HCT116 (cell line): Measurements from ENCODE around the gene HLA-DPA1. TPM values are rescaled to one million over a fixed set of nuclear protein-coding genes. Genes with fewer than 3 reads are reported as not detected.

Source experiments
- ATAC-seq: fragments of 200-7000 bp; cut with Tn5 transposase; 2 replicates; pipeline ENCODE4 v1.9.1; 2020; ENCODE audit warnings: mild to moderate bottlenecking, moderate library complexity
- BruUV-seq: library from RNA; stranded (reverse); fragments of 400-500 nt; replicated peaks from 2 replicates; lab custom pipeline; 2021; lab: Mats Ljungman, UMichigan
- CTCF ChIA-PET: fragments of 300-600 bp; sonication (Branson Sonifier 250); formaldehyde crosslinking; loops from one replicate; lab custom pipeline; 2021; ENCODE audit warnings: antibody characterized with exemption; lab: Charles Lee
- POLR2A ChIA-PET: fragments of 300-600, 350-600 bp; sonication (Branson Sonifier 250); formaldehyde crosslinking; loops from one replicate; lab custom pipeline; 2021; ENCODE audit warnings: antibody characterized with exemption; lab: Charles Lee
- RAD21 ChIA-PET, 2 experiments: fragments of 300-600 bp; sonication (Branson Sonifier 250); formaldehyde crosslinking; loops; one replicate each; lab custom pipeline; 2023; ENCODE audit warnings: low total read pairs in 2 of 2; ENCODE audit not compliant: uncharacterized antibody in 2 of 2, unreplicated experiment in 2 of 2, low non-redundant PET in 1 of 2; lab: Charles Lee
- DNase-seq: peaks from one replicate; pipeline ENCODE4 v3.0.0-alpha.2; 2010; ENCODE audit warnings: low read depth, low spot score
- H2AFZ ChIP-seq: fragments of 200-600 bp; shearing (Covaris generic), sonication (generic); 2 replicates; pipeline ENCODE4 v1.6.1; 2017; ENCODE audit warnings: low read depth, mixed run types, mixed read lengths, antibody characterized with exemption, low read length; ENCODE audit not compliant: poor library complexity, severe bottlenecking
- H3K27ac ChIP-seq: 2 replicates; pipeline ENCODE4 v1.5.1; 2012; ENCODE audit warnings: low read depth, low read length
- H3K27me3 ChIP-seq: fragments of 200-600 bp; sonication (generic); 2 replicates; pipeline ENCODE4 v1.6.1; 2016; ENCODE audit warnings: mixed run types, low read length, mixed read lengths; ENCODE audit not compliant: insufficient read depth
- H3K36me3 ChIP-seq, 2 experiments: fragments of 200-500 bp in 1 of 2; fragments of 200-600 bp in 1 of 2; sonication (Bioruptor generic) in 1 of 2; sonication (generic) in 1 of 2; 2 replicates each; pipeline versions ENCODE4 v1.5.1 to v1.6.1; 2014 to 2016; ENCODE audit warnings: low read length in 2 of 2, inconsistent platforms in 1 of 2, mixed read lengths in 1 of 2, mixed run types in 1 of 2; ENCODE audit not compliant: insufficient read depth in 2 of 2, control insufficient read depth in 1 of 2
- H3K4me1 ChIP-seq, 2 experiments: fragments of 200-600 bp in 1 of 2; sonication (generic) in 1 of 2; 2 replicates each; pipeline versions ENCODE4 v1.5.1 to v1.6.1; 2012 to 2017; ENCODE audit warnings: low read length in 2 of 2, inconsistent platforms in 1 of 2, mild to moderate bottlenecking in 1 of 2, mixed read lengths in 1 of 2, mixed run types in 1 of 2, moderate library complexity in 1 of 2; ENCODE audit not compliant: insufficient read depth in 2 of 2, control insufficient read depth in 1 of 2
- H3K4me2 ChIP-seq: fragments of 200-600 bp; sonication (generic); 2 replicates; pipeline ENCODE4 v1.6.1; 2017; ENCODE audit warnings: mixed run types, low read length, mixed read lengths
- H3K4me3 ChIP-seq, 2 experiments: fragments of 200-600 bp in 1 of 2; sonication (generic) in 1 of 2; replicated peaks in 1 of 2; 2 replicates each; pipeline ENCODE4 v1.5.1; 2011 to 2016; ENCODE audit warnings: low read length in 2 of 2, control low read depth in 1 of 2, low read depth in 1 of 2, mild to moderate bottlenecking in 1 of 2, mixed read lengths in 1 of 2, mixed run types in 1 of 2
- H3K79me2 ChIP-seq: fragments of 200-600 bp; sonication (generic); 2 replicates; pipeline ENCODE4 v1.6.1; 2017; ENCODE audit warnings: mild to moderate bottlenecking, mixed run types, low read length, moderate library complexity, mixed read lengths; ENCODE audit not compliant: insufficient read depth
- H3K9ac ChIP-seq: fragments of 200-600 bp; sonication (generic); 2 replicates; pipeline ENCODE4 v1.6.1; 2016; ENCODE audit warnings: low read length, mixed read lengths
- H3K9me2 ChIP-seq: fragments of 200-600 bp; sonication (generic), shearing (Covaris generic); 2 replicates; pipeline ENCODE4 v1.6.1; 2017; ENCODE audit warnings: mixed run types, mild to moderate bottlenecking, moderate library complexity; ENCODE audit not compliant: insufficient read depth
- H3K9me3 ChIP-seq, 2 experiments: fragments of 200-500 bp in 1 of 2; fragments of 200-600 bp in 1 of 2; sonication (Bioruptor generic) in 1 of 2; sonication (generic) in 1 of 2; 2 replicates each; pipeline ENCODE4 v1.6.1; 2014 to 2017; ENCODE audit warnings: low read length in 2 of 2, mixed read lengths in 2 of 2, inconsistent platforms in 1 of 2, low read depth in 1 of 2, mild to moderate bottlenecking in 1 of 2, mixed run types in 1 of 2, moderate library complexity in 1 of 2; ENCODE audit not compliant: control insufficient read depth in 1 of 2, insufficient read depth in 1 of 2
- H4K20me1 ChIP-seq: fragments of 200-600 bp; sonication (generic), shearing (Covaris generic); 2 replicates; pipeline ENCODE4 v1.6.1; 2017; ENCODE audit warnings: mixed run types, mild to moderate bottlenecking, moderate library complexity; ENCODE audit not compliant: insufficient read depth
- CEBPB ChIP-seq: IDR thresholded peaks from 2 replicates; pipeline ENCODE4 v1.6.1; 2012; ENCODE audit warnings: low read depth
- CTCF ChIP-seq, 3 experiments: fragments of 200-600 bp in 1 of 3; sonication (generic) in 1 of 3; IDR thresholded peaks in 2 of 3; conservative IDR thresholded peaks in 1 of 3; 2 replicates each; pipeline ENCODE4 v1.5.1; 2012 to 2017; ENCODE audit warnings: low read depth in 2 of 3, low read length in 2 of 3, antibody characterized with exemption in 1 of 3, borderline replicate concordance in 1 of 3, control low read depth in 1 of 3, mild to moderate bottlenecking in 1 of 3, mixed read lengths in 1 of 3, mixed run types in 1 of 3, moderate library complexity in 1 of 3; ENCODE audit not compliant: insufficient read depth in 1 of 3
- EGR1 ChIP-seq: IDR thresholded peaks from 2 replicates; pipeline ENCODE4 v1.6.1; 2012; ENCODE audit warnings: low read depth
- RAD21 ChIP-seq: IDR thresholded peaks from 2 replicates; pipeline ENCODE4 v1.6.1; 2012; ENCODE audit warnings: low read depth, mild to moderate bottlenecking
- SP1 ChIP-seq: IDR thresholded peaks from 2 replicates; pipeline ENCODE4 v1.6.1; 2012; ENCODE audit warnings: low read depth
- YY1 ChIP-seq: IDR thresholded peaks from 2 replicates; pipeline ENCODE4 v1.6.1; 2011; ENCODE audit warnings: low read length, low read depth, moderate library complexity, mild to moderate bottlenecking; ENCODE audit not compliant: insufficient replicate concordance; ENCODE audit errors: extremely low read depth
- intact Hi-C: fragments of 100-400 bp; cut with micrococcal nuclease; formaldehyde crosslinking; loops from 2 replicates; pipeline ENCODE4 v1.10.0; 2022
- total RNA-seq: library from RNA; stranded (reverse); gene quantifications from one replicate; pipeline ENCODE4 v1.2.1, GENCODE V29; 2021; ENCODE audit not compliant: unreplicated experiment

Gene HLA-DPA1
- total RNA-seq, 1 experiment from 2014 or later, result 0.89 TPM

DNA sequence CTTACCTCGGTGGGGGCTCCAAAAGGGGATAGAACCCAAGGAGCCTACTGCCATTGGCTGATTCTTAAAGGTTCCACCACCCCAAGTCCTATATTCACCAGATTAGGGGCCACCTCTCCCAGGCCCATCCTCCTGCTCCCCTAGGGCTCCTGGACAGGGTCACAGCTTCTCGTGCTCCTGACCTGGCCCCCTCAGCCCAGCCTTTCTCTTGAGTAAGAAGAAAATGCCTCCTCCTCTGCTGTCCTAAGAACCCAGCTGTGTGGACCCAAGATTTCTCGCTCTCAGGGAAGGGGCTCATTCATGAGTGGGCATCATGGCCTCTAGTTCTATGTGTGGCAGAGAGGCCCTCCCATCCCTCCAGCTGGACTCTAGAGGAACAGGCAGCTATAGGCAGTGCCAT is 18.9 kb upstream of the HLA-DPA1 start:
- peaks cover 0 to 14% of the 10 kb centered on the region in 2 experiments; a peak in 2 of 4 replicates for H3K4me1 ChIP-seq
- no peak overlapping the region for H3K27ac ChIP-seq
- ChIA-PET POLR2A (no interaction called here), RAD21 (no interaction called here), CTCF (interaction anchor here (1.2 kb wide), 1 partner anchor 17 kb away, joined by 3 read pairs; the partner anchor contains the start of gene HLA-DPB1)
- intact Hi-C loops, result loop anchor here (2.0 kb wide), 1 partner anchor 78 kb away; no protein-coding TSS in a partner anchor
- TF ChIP-seq SP1 (no peak), EGR1 (no peak), YY1 (no peak), CTCF (IDR thresholded peaks at IDR 0.05 in 2 of 3, conservative IDR thresholded peaks at IDR 0.05 in 1 of 3; ENCODE audit: borderline replicate concordance in 1 of 3, insufficient read depth in 1 of 3, low read depth in 2 of 3, low read length in 2 of 3) (no peak)
- no peaks in the 10 kb centered on the region; the same call in 1 of the 2 replicates for H3K27me3 ChIP-seq
- ATAC-seq (no peak), DNase-seq (no peak)
- no peaks in the 10 kb centered on the region for H4K20me1 ChIP-seq
- BruUV-seq, result no TSS peak
- no peak overlapping the region for H3K9ac ChIP-seq
- no peaks in the 10 kb centered on the region for H3K79me2 ChIP-seq
- H3K4me3 ChIP-seq, result no peak overlapping the region
- H3K9me2 ChIP-seq, result no peaks in the 10 kb centered on the region
- H3K4me2 ChIP-seq, result no peak overlapping the region
- H3K36me3 ChIP-seq, result no peaks in the 10 kb centered on the region
- no peaks in the 10 kb centered on the region for H3K9me3 ChIP-seq
- H2AFZ ChIP-seq, result no peak overlapping the region

- no peak overlapping the region for H3K27ac ChIP-seq
- H4K20me1 ChIP-seq, result no peaks in the 10 kb centered on the region
- intact Hi-C loops, result loop anchor here (2.0 kb wide), 1 partner anchor 77 kb away; no protein-coding TSS in a partner anchor
- H3K4me3 ChIP-seq, result no peak overlapping the region
- no peaks in the 10 kb centered on the region for H3K9me3 ChIP-seq
- no peaks in the 10 kb centered on the region for H3K36me3 ChIP-seq
- H3K9ac ChIP-seq, result no peak overlapping the region
- no peaks in the 10 kb centered on the region for H3K9me2 ChIP-seq
- no peak overlapping the region for H3K4me2 ChIP-seq
- H3K79me2 ChIP-seq, result no peaks in the 10 kb centered on the region
- no peak for TF ChIP-seq CEBPB
- TF ChIP-seq RAD21, result peak; percentile 51
- TF ChIP-seq CTCF (IDR thresholded peaks at IDR 0.05 in 2 of 3, conservative IDR thresholded peaks at IDR 0.05 in 1 of 3; ENCODE audit: borderline replicate concordance in 1 of 3, insufficient read depth in 1 of 3, low read depth in 2 of 3, low read length in 2 of 3), result peak; percentile 78 to 93 (median 89)
- H3K4me1 ChIP-seq, result peaks cover 0 to 14% of the 10 kb centered on the region in 2 experiments; a peak in 2 of 4 replicates
- ATAC-seq (peak; percentile 94), DNase-seq (peak; percentile 8)
- ChIA-PET CTCF (interaction anchor here (1.2 kb wide), 1 partner anchor 16 kb away, joined by 3 read pairs; the partner anchor contains the start of gene HLA-DPB1), POLR2A (no interaction called here), RAD21 (no interaction called here)
- no peaks in the 10 kb centered on the region; the same call in 1 of the 2 replicates for H3K27me3 ChIP-seq
- no TSS peak for BruUV-seq
- no peak overlapping the region for H2AFZ ChIP-seq
Observed at GRCh38 chr6:33091957-33092356, 18.5 kb upstream of the HLA-DPA1 start.
